NCI-H2227 treated with DMSO at 0.1 percent for 48 hours (cell line): ENCODE results near the gene VAMP4.

Experiments
- DNase-seq: peaks from one replicate; lab custom pipeline; 2025; lab: John Stamatoyannopoulos, UW

VAMP4 gene

GRCh38 chr1:171741872-171742576, at the start of gene VAMP4:
Gene VAMP4 (minus strand): TSS chr1:171742065. CDS start chr1:171738414, 3,651 bp downstream.
- DNase-seq, result peak; percentile 84

- DNase-seq, result no peak
These were observed 48.5 kb upstream of the VAMP4 start for GRCh38 chr1:171790318-171790717.

- DNase-seq, result no peak
These were observed 46.8 kb upstream of the VAMP4 start for GRCh38 chr1:171788696-171789095.

- DNase-seq, result no peak
These were observed 46.0 kb upstream of the VAMP4 start for GRCh38 chr1:171787686-171788480.

GRCh38 chr1:171786534-171786933, 44.7 kb upstream of the VAMP4 start:
- DNase-seq, result no peak

GRCh38 chr1:171785766-171786165, 43.9 kb upstream of the VAMP4 start:
- no peak for DNase-seq

GRCh38 chr1:171784784-171785183, 42.9 kb upstream of the VAMP4 start:
- no peak for DNase-seq

GRCh38 chr1:171783816-171784530, 42.1 kb upstream of the VAMP4 start:
- DNase-seq, result no peak

- peak; percentile 98 for DNase-seq
These were observed 39.5 kb upstream of the VAMP4 start, which contains the start of gene METTL13 for GRCh38 chr1:171781176-171781875. Gene METTL13 (plus strand): TSS chr1:171781660. CDS start chr1:171781968, 308 bp downstream.

GRCh38 chr1:171780583-171781175, 38.8 kb upstream of the VAMP4 start:
- DNase-seq, result peak; percentile 77

- DNase-seq, result no peak
These were observed 30.4 kb upstream of the VAMP4 start for GRCh38 chr1:171772312-171772711.

GRCh38 chr1:171769754-171770153, 27.9 kb upstream of the VAMP4 start:
- DNase-seq, result no peak

GRCh38 chr1:171769171-171769570, 27.3 kb upstream of the VAMP4 start:
- DNase-seq, result no peak

- no peak for DNase-seq
These were observed 21.9 kb upstream of the VAMP4 start for GRCh38 chr1:171763764-171764163.

- DNase-seq, result no peak
These were observed 20.3 kb upstream of the VAMP4 start for GRCh38 chr1:171762143-171762563.

- DNase-seq, result no peak
These were observed 16.1 kb upstream of the VAMP4 start for GRCh38 chr1:171758011-171758410.

GRCh38 chr1:171756856-171757255, 15.0 kb upstream of the VAMP4 start:
- no peak for DNase-seq

- no peak for DNase-seq
These were observed 13.1 kb upstream of the VAMP4 start for GRCh38 chr1:171754971-171755370.

- no peak for DNase-seq
These were observed 12.5 kb upstream of the VAMP4 start for GRCh38 chr1:171754353-171754705.

- no peak for DNase-seq
These were observed 12.0 kb upstream of the VAMP4 start for GRCh38 chr1:171753685-171754352.

GRCh38 chr1:171753182-171753581, 11.3 kb upstream of the VAMP4 start:
- no peak for DNase-seq
